Smooth muscle cell of the brain vasculature (primary cell): ENCODE data around the gene KCNK6.

Source experiments
- DNase-seq: peaks from one replicate; pipeline ENCODE4 v3.0.0-alpha.2; 2012; ENCODE audit warnings: low read depth, low spot score

Gene KCNK6

GRCh38 chr19:38319421-38320258, at the start of gene KCNK6:
Gene KCNK6, plus strand, starts transcription at chr19:38319845. Its CDS starts 106 bp downstream, at chr19:38319951.
- no peak for DNase-seq

- DNase-seq, result peak; percentile 62
These were observed 49.0 kb upstream of the KCNK6 start for GRCh38 chr19:38270587-38271167.

- DNase-seq, result no peak
These were observed 46.1 kb upstream of the KCNK6 start for GRCh38 chr19:38273499-38273898.

- DNase-seq, result no peak
These were observed 44.9 kb upstream of the KCNK6 start for GRCh38 chr19:38274739-38275138.

- no peak for DNase-seq
These were observed 42.6 kb upstream of the KCNK6 start for GRCh38 chr19:38276942-38277517.

GRCh38 chr19:38277549-38277948, 42.1 kb upstream of the KCNK6 start:
- no peak for DNase-seq

GRCh38 chr19:38277969-38278680, 41.5 kb upstream of the KCNK6 start:
- no peak for DNase-seq

GRCh38 chr19:38278751-38279150, 40.9 kb upstream of the KCNK6 start:
- no peak for DNase-seq

GRCh38 chr19:38280030-38280921, 39.4 kb upstream of the KCNK6 start:
- DNase-seq, result no peak

GRCh38 chr19:38281811-38282566, 37.7 kb upstream of the KCNK6 start:
- no peak for DNase-seq

- no peak for DNase-seq
These were observed 36.4 kb upstream of the KCNK6 start for GRCh38 chr19:38283271-38283670.

- DNase-seq, result no peak
These were observed 35.2 kb upstream of the KCNK6 start for GRCh38 chr19:38284422-38284821.

- DNase-seq, result no peak
These were observed 34.1 kb upstream of the KCNK6 start for GRCh38 chr19:38285567-38285966.

GRCh38 chr19:38287604-38288003, 32.0 kb upstream of the KCNK6 start:
- DNase-seq, result no peak

GRCh38 chr19:38288123-38288855, 31.4 kb upstream of the KCNK6 start:
- DNase-seq, result no peak

- DNase-seq, result no peak
These were observed 29.7 kb upstream of the KCNK6 start for GRCh38 chr19:38289955-38290354.

GRCh38 chr19:38290631-38291147, 29.0 kb upstream of the KCNK6 start:
- DNase-seq, result peak; percentile 58

- no peak for DNase-seq
These were observed 27.8 kb upstream of the KCNK6 start for GRCh38 chr19:38291855-38292254.

- no peak for DNase-seq
These were observed 26.4 kb upstream of the KCNK6 start for GRCh38 chr19:38293281-38293680.

GRCh38 chr19:38294090-38294489, 25.6 kb upstream of the KCNK6 start:
- DNase-seq, result no peak
